Smooth muscle cell (in vitro differentiated cells): ENCODE data around the gene SATB1. TPM values are rescaled to one million over a fixed set of nuclear protein-coding genes. Genes with fewer than 3 reads are reported as not detected.

Source experiments
- DNase-seq: peaks from one replicate; lab custom pipeline; 2025; ENCODE audit not compliant: unreplicated experiment; lab: John Stamatoyannopoulos, UW
- H2AFZ ChIP-seq: fragments of 200-600 bp; sonication (generic); 2 replicates; pipeline ENCODE4 v1.6.0; 2016; ENCODE audit warnings: antibody characterized with exemption, low read depth, mild to moderate bottlenecking
- H3F3A ChIP-seq: fragments of 200-600 bp; sonication (generic); 2 replicates; pipeline ENCODE4 v1.6.0; 2017; ENCODE audit warnings: antibody characterized with exemption, low read depth
- H3K27ac ChIP-seq: fragments of 200-600 bp; sonication (generic); 2 replicates; pipeline ENCODE4 v1.5.1; 2016; ENCODE audit warnings: low read depth, mild to moderate bottlenecking
- H3K27me3 ChIP-seq: fragments of 200-600 bp; sonication (generic); 2 replicates; pipeline ENCODE4 v1.6.1; 2016; ENCODE audit warnings: low read depth, mild to moderate bottlenecking
- H3K36me3 ChIP-seq: fragments of 200-600 bp; sonication (generic); 2 replicates; pipeline ENCODE4 v1.5.1; 2016; ENCODE audit warnings: low read depth
- H3K4me1 ChIP-seq: fragments of 200-600 bp; sonication (generic); 2 replicates; pipeline ENCODE4 v1.5.1; 2016; ENCODE audit warnings: low read depth
- H3K4me2 ChIP-seq: fragments of 200-600 bp; sonication (generic); 2 replicates; pipeline ENCODE4 v1.6.0; 2016; ENCODE audit warnings: mild to moderate bottlenecking
- H3K4me3 ChIP-seq: fragments of 200-600 bp; sonication (generic); 2 replicates; pipeline ENCODE4 v1.5.1; 2016; ENCODE audit warnings: mild to moderate bottlenecking
- H3K79me2 ChIP-seq: fragments of 200-600 bp; sonication (generic); 2 replicates; pipeline ENCODE4 v1.6.0; 2016; ENCODE audit warnings: low read depth, mild to moderate bottlenecking
- H3K9ac ChIP-seq: fragments of 200-600 bp; sonication (generic); 2 replicates; pipeline ENCODE4 v1.6.0; 2016; ENCODE audit warnings: low read depth
- H3K9me3 ChIP-seq: fragments of 200-600 bp; sonication (generic); replicated peaks from 2 replicates; pipeline ENCODE4 v1.5.1; 2016; ENCODE audit warnings: low read depth
- H4K20me1 ChIP-seq: fragments of 200-600 bp; sonication (generic); 2 replicates; pipeline ENCODE4 v1.6.0; 2016; ENCODE audit warnings: low read depth
- WGBS: methylation state at CpG from one replicate; pipeline ENCODE4 v1.1.7; 2016; ENCODE audit warnings: low lambda C conversion rate; 5-methylcytosine and 5-hydroxymethylcytosine counted together
- polyA plus RNA-seq: library from polyadenylated mRNA; unstranded; fragments of >200 nt; fragmentation: Nextera tagmentation; extraction: Ambion mirVana; gene quantifications from 2 replicates; pipeline ENCODE4 v1.2.1, GENCODE V29; 2016
- total RNA-seq: library from RNA; depleted of rRNA; stranded (reverse); fragments of >200 nt; gene quantifications from 2 replicates; pipeline ENCODE4 v1.2.3, GENCODE V29; 2014
- TF ChIP-seq, protein P1 (sequence below): fragments of 200-600 bp; sonication (generic); IDR thresholded peaks from 2 replicates; pipeline ENCODE4 v1.5.1; 2017; ENCODE audit warnings: borderline replicate concordance, mild to moderate bottlenecking, antibody characterized with exemption; ENCODE audit not compliant: insufficient read depth, poor library complexity, severe bottlenecking

SATB1 gene
- total and polyA plus RNA-seq, 2 experiments from 2014 or later = 4.1 to 9.3 TPM

- no peaks in the 10 kb centered on the region for H3K4me1 ChIP-seq
- H3K27me3 ChIP-seq = no peaks in the 10 kb centered on the region
- TF ChIP-seq, protein P1, sequence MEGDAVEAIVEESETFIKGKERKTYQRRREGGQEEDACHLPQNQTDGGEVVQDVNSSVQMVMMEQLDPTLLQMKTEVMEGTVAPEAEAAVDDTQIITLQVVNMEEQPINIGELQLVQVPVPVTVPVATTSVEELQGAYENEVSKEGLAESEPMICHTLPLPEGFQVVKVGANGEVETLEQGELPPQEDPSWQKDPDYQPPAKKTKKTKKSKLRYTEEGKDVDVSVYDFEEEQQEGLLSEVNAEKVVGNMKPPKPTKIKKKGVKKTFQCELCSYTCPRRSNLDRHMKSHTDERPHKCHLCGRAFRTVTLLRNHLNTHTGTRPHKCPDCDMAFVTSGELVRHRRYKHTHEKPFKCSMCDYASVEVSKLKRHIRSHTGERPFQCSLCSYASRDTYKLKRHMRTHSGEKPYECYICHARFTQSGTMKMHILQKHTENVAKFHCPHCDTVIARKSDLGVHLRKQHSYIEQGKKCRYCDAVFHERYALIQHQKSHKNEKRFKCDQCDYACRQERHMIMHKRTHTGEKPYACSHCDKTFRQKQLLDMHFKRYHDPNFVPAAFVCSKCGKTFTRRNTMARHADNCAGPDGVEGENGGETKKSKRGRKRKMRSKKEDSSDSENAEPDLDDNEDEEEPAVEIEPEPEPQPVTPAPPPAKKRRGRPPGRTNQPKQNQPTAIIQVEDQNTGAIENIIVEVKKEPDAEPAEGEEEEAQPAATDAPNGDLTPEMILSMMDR = peak; percentile 58
- no peaks in the 10 kb centered on the region for H4K20me1 ChIP-seq
- no peak overlapping the region for H3K4me2 ChIP-seq
- no peak overlapping the region for H3K27ac ChIP-seq
- H3K4me3 ChIP-seq = no peak overlapping the region
- H3K9me3 ChIP-seq = no peaks in the 10 kb centered on the region
- H3K79me2 ChIP-seq = no peaks in the 10 kb centered on the region
- 32% methylated on average over 2 of the region's 2 CpGs for WGBS
- H3K9ac ChIP-seq = no peak overlapping the region
- no peak for DNase-seq
- H3K36me3 ChIP-seq = no peaks in the 10 kb centered on the region
- H3F3A ChIP-seq = no peaks in the 10 kb centered on the region
- no peak overlapping the region for H2AFZ ChIP-seq
These were observed 35.9 kb downstream of the SATB1 start for GRCh38 chr3:18389108-18389733.

DNA sequence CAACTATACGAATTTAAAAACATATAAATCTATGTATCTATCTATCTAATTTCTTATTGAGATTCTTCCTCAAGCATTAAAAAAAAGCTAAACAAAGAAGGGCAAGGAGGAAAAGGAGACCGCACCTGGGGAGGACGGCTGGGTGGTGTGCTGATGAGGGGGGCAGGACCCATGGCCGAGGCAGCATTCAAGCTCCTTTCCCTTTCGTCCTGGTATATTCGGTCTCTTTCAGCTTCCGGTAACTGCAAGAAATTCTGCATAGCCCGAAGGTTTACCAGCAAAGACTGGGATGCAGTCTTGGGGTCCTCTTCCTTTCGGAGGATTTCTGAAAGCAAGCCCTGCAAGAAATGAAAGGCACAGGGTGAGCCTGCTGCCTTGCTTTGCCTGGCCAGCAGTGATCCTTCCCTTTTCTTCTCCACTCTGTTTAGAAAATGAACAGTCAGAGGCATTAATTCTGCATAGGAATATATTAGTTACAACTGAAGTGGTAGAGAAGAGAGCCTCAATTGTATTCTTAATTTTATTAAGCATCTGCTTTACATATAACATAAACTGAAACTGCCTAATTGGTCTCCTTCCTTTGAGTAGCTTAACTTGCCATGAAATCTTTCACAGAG is 38.8 kb downstream of the SATB1 start:
- Histone ChIP-seq H3K4me3 (no peak overlapping the region), H4K20me1 (no peaks in the 10 kb centered on the region), H3F3A (no peaks in the 10 kb centered on the region), H3K4me1 (no peaks in the 10 kb centered on the region), H2AFZ (no peak overlapping the region), H3K9ac (no peak overlapping the region), H3K36me3 (no peaks in the 10 kb centered on the region), H3K27me3 (no peaks in the 10 kb centered on the region), H3K4me2 (no peak overlapping the region), H3K9me3 (no peaks in the 10 kb centered on the region), H3K27ac (no peak overlapping the region), H3K79me2 (no peaks in the 10 kb centered on the region)
- 96% methylated on average over 9 of the region's 9 CpGs for WGBS
- DNase-seq = no peak
- TF ChIP-seq, protein P1 = no peak

DNA sequence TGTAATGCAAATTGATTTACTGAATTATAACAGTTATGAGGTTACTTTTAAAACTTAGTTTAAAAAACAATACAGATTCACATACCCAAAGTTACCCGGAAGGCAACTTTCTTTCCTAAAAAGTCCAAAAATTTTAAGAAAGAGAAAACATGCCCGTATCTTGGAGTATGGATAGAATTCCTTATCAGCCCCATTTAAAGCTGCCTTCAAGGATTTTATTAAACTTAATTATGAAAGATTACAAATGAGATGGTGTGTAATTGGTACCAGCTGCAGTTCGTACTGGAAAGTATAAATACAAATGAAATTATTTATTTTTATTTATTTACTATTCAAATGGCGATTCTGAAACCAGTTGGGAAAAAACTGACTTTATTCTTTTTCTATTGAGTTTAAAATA is 39.4 kb downstream of the SATB1 start:
- no peak overlapping the region for H3K4me2 ChIP-seq
- H3K79me2 ChIP-seq = no peaks in the 10 kb centered on the region
- no peak overlapping the region for H3K27ac ChIP-seq
- no peak for DNase-seq
- H3K27me3 ChIP-seq = no peaks in the 10 kb centered on the region
- no peak overlapping the region for H3K9ac ChIP-seq
- 95% methylated on average over 4 of the region's 4 CpGs for WGBS
- H4K20me1 ChIP-seq = no peaks in the 10 kb centered on the region
- H2AFZ ChIP-seq = no peak overlapping the region
- no peaks in the 10 kb centered on the region for H3K9me3 ChIP-seq
- H3K36me3 ChIP-seq = no peaks in the 10 kb centered on the region
- no peak overlapping the region for H3K4me3 ChIP-seq
- TF ChIP-seq, protein P1 = no peak
- H3F3A ChIP-seq = no peaks in the 10 kb centered on the region
- H3K4me1 ChIP-seq = no peaks in the 10 kb centered on the region
